ENCODE data around the gene MANBA.

The MANBA gene

DNA sequence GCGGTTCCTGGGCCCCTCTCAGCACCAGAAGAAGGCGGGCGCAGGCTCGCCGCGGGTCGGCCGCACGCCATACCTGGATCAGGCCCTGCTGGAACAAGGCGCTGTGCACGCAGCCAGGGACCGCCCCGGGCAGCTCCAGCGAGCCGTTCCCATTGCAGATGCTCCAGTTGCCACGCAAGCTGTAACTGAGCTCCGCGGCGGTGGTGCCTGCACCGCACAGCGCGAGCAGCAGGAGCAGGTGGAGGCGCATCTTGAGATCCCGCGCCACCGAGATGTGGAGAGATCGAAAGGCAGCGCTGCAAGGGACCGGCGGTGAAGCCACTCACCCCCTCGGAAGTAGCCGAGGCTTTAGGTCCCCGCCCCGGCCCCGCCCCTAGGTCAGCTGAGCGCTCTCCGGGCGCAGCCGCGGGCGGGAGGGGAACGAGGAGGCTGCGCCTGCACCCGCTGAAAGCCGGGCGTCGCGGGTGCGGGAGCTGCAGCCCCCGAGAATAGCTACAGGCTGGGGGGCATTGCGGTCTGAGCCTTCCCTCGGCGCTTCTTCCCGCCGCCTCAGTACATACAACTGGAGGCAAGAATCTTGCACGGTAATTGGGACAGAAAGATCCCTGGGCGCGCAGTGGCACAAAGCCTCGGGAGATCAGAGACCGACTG, at the start of gene MANBA:
Gene MANBA (minus strand): TSS at position 324 of the 651 bp plus-strand sequence. CDS start 74 bp downstream, at position 250.
- H2AFZ ChIP-seq (ENCODE audit: low read depth), result peak within 1 kb of the TSS; percentile 90
- peak within 1 kb of the TSS; percentile 40 for H3K27ac ChIP-seq
- peak within 1 kb of the TSS; percentile 52 for H3K9ac ChIP-seq
- peaks cover 33% of the 10 kb centered on the region; the same call in 1 of the 2 replicates for H3K79me2 ChIP-seq (ENCODE audit: insufficient read depth, low read depth)
- no peak within 1 kb of the TSS for H3K4me3 ChIP-seq (IDR thresholded peaks at IDR 0.05; ENCODE audit: insufficient read depth, low read depth, low read length)
- no peaks in the 10 kb centered on the region for H3K27me3 ChIP-seq (ENCODE audit: insufficient read depth, low read depth)
- H3K36me3 ChIP-seq (ENCODE audit: insufficient read depth), result no peaks in the 10 kb centered on the region
- TF ChIP-seq, protein P1, sequence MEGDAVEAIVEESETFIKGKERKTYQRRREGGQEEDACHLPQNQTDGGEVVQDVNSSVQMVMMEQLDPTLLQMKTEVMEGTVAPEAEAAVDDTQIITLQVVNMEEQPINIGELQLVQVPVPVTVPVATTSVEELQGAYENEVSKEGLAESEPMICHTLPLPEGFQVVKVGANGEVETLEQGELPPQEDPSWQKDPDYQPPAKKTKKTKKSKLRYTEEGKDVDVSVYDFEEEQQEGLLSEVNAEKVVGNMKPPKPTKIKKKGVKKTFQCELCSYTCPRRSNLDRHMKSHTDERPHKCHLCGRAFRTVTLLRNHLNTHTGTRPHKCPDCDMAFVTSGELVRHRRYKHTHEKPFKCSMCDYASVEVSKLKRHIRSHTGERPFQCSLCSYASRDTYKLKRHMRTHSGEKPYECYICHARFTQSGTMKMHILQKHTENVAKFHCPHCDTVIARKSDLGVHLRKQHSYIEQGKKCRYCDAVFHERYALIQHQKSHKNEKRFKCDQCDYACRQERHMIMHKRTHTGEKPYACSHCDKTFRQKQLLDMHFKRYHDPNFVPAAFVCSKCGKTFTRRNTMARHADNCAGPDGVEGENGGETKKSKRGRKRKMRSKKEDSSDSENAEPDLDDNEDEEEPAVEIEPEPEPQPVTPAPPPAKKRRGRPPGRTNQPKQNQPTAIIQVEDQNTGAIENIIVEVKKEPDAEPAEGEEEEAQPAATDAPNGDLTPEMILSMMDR (conservative IDR thresholded peaks at IDR 0.05; ENCODE audit: low read depth, low read length), result no peak
- peak within 1 kb of the TSS; percentile 98 for H3K4me2 ChIP-seq
- no peaks in the 10 kb centered on the region for H4K20me1 ChIP-seq (ENCODE audit: insufficient read depth)
- H3K4me1 ChIP-seq (ENCODE audit: low read depth, poor library complexity, severe bottlenecking), result peaks cover 41% of the 10 kb centered on the region

DNA sequence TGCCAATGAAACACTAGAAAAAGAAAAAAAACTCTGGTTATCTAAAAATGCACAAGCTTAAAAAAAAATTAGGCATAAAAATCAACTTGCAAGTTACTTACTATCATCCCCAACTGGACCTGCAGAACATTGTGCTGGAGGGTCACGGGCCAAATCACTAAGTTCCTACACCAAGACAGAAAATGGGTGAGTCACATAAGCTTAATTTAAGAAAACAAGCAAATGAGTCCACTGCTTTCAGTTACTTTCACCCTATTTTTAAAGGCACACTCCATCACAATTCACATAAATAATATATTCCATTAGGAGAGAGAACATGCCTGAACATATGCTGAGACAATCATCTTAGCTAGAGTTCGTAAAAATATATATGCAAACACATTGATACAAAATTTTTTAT, 48.9 kb upstream of the MANBA start:
- Histone ChIP-seq H3K79me2 (ENCODE audit: insufficient read depth, low read depth) (peaks cover 100% of the 10 kb centered on the region), H3K36me3 (ENCODE audit: insufficient read depth) (peaks cover 34% of the 10 kb centered on the region; the same call in 1 of the 2 replicates), H4K20me1 (ENCODE audit: insufficient read depth) (peaks cover 66% of the 10 kb centered on the region), H2AFZ (ENCODE audit: low read depth) (no peak overlapping the region), H3K27ac (no peak overlapping the region), H3K27me3 (ENCODE audit: insufficient read depth, low read depth) (no peaks in the 10 kb centered on the region), H3K4me3 (IDR thresholded peaks at IDR 0.05; ENCODE audit: insufficient read depth, low read depth, low read length) (no peak overlapping the region), H3K9ac (no peak overlapping the region), H3K4me1 (ENCODE audit: low read depth, poor library complexity, severe bottlenecking) (peaks cover 58% of the 10 kb centered on the region), H3K4me2 (no peak overlapping the region)
- TF ChIP-seq, protein P1 (conservative IDR thresholded peaks at IDR 0.05; ENCODE audit: low read depth, low read length), result no peak

DNA sequence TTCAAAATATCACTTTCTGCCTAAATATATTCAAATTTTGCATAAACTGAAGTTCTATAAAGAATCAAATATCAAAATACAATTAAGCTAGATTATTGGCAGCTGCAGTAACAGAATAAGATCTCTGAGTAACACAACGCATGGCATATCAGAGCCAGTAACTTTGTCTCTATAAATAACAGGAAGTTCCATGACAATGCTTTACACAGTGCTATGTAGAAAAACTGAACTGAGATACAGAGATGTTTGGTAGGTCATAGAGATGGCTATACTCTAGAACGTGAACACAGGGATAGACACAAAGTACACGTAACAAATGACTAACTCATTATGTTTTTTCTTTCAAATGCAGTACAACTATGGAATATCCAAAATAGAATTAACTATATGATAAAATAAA, 48.4 kb upstream of the MANBA start:
- Histone ChIP-seq H3K4me2 (no peak overlapping the region), H3K4me3 (IDR thresholded peaks at IDR 0.05; ENCODE audit: insufficient read depth, low read depth, low read length) (no peak overlapping the region), H3K36me3 (ENCODE audit: insufficient read depth) (peaks cover 34% of the 10 kb centered on the region; the same call in 1 of the 2 replicates), H4K20me1 (ENCODE audit: insufficient read depth) (peaks cover 62% of the 10 kb centered on the region), H3K9ac (no peak overlapping the region), H3K4me1 (ENCODE audit: low read depth, poor library complexity, severe bottlenecking) (peaks cover 58% of the 10 kb centered on the region), H3K79me2 (ENCODE audit: insufficient read depth, low read depth) (peaks cover 98% of the 10 kb centered on the region), H3K27ac (no peak overlapping the region), H2AFZ (ENCODE audit: low read depth) (no peak overlapping the region), H3K27me3 (ENCODE audit: insufficient read depth, low read depth) (no peaks in the 10 kb centered on the region)
- TF ChIP-seq, protein P1 (conservative IDR thresholded peaks at IDR 0.05; ENCODE audit: low read depth, low read length), result no peak

DNA sequence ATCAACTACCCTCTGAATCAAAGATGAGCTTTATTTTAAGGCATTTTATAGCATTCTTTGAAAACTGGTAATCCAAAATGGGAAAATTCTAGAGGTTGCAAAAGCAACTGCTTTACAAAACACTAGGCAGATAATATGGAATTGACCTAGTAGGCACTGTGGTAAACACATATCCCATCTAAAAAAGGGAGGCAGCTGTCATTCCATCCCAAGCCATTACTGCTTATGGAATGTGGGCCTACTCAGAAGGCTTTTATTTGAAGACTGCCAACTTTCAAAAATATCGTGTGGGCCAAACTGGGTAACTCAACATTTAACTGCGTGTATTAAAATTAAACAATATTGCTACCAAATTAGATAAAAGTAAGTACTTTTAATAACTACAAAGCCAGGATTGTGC, 47.2 kb upstream of the MANBA start:
- Histone ChIP-seq H3K27ac (no peak overlapping the region), H4K20me1 (ENCODE audit: insufficient read depth) (peaks cover 51% of the 10 kb centered on the region), H3K79me2 (ENCODE audit: insufficient read depth, low read depth) (peaks cover 91% of the 10 kb centered on the region), H2AFZ (ENCODE audit: low read depth) (no peak overlapping the region), H3K36me3 (ENCODE audit: insufficient read depth) (peaks cover 32% of the 10 kb centered on the region; the same call in 1 of the 2 replicates), H3K4me3 (IDR thresholded peaks at IDR 0.05; ENCODE audit: insufficient read depth, low read depth, low read length) (no peak overlapping the region), H3K4me1 (ENCODE audit: low read depth, poor library complexity, severe bottlenecking) (peaks cover 48% of the 10 kb centered on the region), H3K27me3 (ENCODE audit: insufficient read depth, low read depth) (no peaks in the 10 kb centered on the region), H3K4me2 (no peak overlapping the region), H3K9ac (no peak overlapping the region)
- TF ChIP-seq, protein P1 (conservative IDR thresholded peaks at IDR 0.05; ENCODE audit: low read depth, low read length), result no peak
